Cortex of kidney (tissue), 1 donor: ENCODE results near the gene IL10.
"Not testable (repeated sequence)": the region's sequence is repeated elsewhere in the genome, so short reads cannot be mapped to it uniquely, and the experiment has no call there.

ENCODE experiments used
- DNase-seq: peaks from one replicate; lab custom pipeline; 2025; lab: John Stamatoyannopoulos, UW

The IL10 gene

GRCh38 chr1:206793620-206794019 lies 21.3 kb upstream of the IL10 start:
- no peak for DNase-seq

- DNase-seq: no peak
Measured at GRCh38 chr1:206792939-206793607, 20.8 kb upstream of the IL10 start.

- no peak for DNase-seq
Measured at GRCh38 chr1:206790502-206791250, 18.4 kb upstream of the IL10 start.

GRCh38 chr1:206788487-206789050 lies 16.3 kb upstream of the IL10 start:
- DNase-seq: no peak

- no peak for DNase-seq
Measured at GRCh38 chr1:206787891-206788290, 15.6 kb upstream of the IL10 start.

- DNase-seq: no peak
Measured at GRCh38 chr1:206786212-206786886, 14.1 kb upstream of the IL10 start.

DNA sequence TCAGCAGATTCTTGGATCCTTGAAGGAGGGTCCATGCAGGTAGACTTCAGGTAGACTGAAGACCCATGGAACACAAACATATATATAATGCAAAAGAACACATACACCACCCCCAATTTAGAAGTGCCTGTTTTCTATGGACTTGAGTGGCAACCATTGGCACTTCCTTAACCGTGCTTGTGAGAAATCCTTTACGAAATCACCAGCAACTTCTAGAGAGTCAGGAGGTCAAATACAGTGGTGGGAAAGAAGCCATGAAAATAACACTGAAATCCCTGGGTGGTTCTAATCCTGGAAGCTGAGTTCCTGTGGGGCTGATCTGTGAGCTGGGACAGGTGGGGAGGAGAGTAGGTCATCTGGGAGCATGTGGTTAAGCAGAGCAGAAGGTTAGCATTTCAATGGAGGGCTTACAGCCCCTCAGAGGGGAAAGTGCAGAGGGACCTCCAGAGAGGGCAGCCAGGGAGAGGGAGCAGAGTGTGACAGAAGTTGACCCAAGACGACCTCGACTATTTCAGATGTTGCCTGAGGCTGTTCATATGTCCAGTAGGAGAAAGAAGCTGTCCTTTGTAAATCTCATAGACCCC lies 13.0 kb upstream of the IL10 start:
- no peak for DNase-seq

GRCh38 chr1:206784471-206784903 lies 12.2 kb upstream of the IL10 start:
- DNase-seq: no peak

GRCh38 chr1:206783506-206783905 lies 11.2 kb upstream of the IL10 start:
- no peak for DNase-seq

DNA sequence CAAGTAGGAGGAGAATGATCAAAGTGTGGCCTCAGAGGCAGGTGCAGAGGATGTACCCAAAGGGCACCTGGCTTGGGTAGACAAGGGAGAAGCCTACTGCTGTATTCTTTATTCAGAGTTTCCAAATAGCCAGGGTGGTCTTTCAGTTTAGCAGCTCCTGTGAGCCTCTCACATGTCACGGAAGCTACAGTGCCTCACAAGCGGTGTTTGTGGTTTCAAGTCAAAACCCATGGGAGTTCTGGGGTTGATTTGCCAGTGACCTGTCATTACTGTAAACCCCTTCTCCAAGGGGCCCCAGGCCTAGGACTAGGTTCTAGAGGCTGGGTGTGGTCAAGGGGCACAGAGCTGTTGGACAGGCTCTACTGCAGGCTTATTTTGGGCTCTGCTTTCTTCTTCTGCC lies 10.2 kb upstream of the IL10 start:
- no peak for DNase-seq

DNA sequence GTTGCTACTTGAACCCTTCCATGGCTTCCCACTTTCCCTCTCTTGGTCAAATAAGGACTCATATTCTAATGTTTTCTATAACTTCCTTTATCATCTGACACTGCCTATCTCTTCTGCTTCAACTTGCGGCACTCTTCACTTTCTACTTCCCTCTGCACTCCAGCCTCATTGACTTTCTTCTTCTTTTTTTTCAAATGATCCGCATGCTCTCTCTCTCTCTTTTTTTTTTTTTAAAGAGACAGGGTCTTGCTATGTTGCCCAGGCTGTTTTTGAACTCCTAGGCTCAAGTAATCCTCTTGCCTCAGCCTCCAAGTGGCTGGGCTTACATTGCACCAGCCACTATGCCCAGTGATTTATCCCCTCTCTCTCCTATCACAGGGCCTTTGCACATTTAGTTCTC lies 7.3 kb upstream of the IL10 start:
- DNase-seq: no peak

- not testable (repeated sequence) for DNase-seq
Measured at GRCh38 chr1:206778911-206779310, 6.6 kb upstream of the IL10 start.

DNA sequence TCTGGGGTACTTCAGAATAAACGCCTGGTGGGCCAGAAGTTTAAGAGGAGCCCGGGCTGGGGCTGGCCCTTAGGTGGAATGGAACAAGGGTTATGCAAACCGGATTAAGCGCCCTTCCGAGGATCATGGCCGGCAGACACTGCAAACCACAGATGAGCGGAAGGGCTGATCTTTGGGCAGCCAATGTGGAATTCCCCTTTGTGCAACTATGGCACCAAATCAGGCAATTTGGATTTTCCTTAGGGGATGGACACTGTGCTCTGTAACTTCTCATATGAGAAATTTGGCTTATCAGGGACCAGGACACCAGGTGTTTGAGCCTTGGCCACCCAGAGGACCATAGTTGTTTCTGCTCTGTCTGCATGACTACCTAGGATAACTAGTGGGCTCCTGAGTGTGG lies 5.7 kb upstream of the IL10 start:
- DNase-seq: no peak

DNA sequence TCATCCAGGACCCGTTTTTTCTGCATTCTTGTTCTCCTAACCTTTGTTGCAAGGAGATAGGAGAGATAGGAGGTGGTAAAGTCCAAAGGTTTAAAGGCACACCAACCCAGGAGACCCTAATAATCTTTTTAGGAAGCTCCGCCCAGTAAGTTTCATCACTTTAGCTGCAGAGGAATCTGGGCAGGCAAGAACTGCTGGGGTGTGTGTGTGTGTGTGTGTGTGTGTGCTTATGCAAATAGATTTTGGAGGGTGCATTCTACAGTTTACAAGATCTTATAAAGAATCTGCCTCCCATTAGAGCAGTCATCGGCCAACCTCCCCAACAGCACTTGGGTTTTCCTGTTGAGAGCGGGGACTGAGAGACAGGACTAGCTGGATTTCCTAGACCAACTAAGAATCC lies 3.9 kb upstream of the IL10 start:
- DNase-seq: no peak

- no peak for DNase-seq
Measured at GRCh38 chr1:206774093-206774492, 1.8 kb upstream of the IL10 start.

GRCh38 chr1:206771338-206771692 lies 979 bp downstream of the IL10 start:
- DNase-seq: no peak

DNA sequence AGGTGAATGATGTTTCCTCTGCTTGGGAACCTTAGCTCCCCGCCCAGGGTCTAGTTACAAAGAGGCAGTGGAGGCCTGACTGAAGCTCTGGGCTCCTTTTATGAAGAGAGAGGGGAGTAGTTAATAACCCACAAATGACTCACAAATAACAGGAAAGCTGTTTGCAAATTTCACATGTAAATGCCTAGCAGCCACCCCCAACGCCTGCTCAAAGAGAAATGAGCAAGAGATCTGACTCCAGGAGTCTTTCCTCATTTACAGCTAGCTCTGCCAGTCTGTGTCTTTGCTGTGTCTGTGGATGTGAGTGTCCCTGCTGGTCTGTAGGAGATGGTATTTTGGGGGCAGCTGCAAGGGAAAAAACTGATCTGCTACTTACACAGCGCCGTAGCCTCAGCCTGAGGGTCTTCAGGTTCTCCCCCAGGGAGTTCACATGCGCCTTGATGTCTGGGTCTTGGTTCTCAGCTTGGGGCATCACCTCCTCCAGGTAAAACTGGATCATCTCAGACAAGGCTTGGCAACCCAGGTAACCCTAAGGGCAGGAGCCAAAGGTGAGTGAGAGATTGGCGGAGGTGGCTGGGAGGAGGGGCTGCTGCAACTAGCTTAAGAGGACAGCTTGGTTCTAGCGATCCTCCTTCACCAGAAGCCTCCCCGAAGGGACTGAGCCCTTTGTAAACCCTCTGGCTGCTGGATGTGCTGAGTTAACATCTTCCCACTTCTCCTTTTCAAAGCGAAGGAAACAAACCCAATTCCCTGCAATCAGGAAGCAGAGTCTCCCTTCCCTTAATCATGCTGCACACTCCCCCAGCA lies 1.6 kb downstream of the IL10 start, which contains the start of gene IL19:
Gene IL19, plus strand, starts transcription at position 243 of the 807 bp plus-strand sequence. CDS start 65,890 bp downstream, outside the sequence.
- DNase-seq: no peak

GRCh38 chr1:206769304-206769731 lies 3.0 kb downstream of the IL10 start:
- no peak for DNase-seq

DNA sequence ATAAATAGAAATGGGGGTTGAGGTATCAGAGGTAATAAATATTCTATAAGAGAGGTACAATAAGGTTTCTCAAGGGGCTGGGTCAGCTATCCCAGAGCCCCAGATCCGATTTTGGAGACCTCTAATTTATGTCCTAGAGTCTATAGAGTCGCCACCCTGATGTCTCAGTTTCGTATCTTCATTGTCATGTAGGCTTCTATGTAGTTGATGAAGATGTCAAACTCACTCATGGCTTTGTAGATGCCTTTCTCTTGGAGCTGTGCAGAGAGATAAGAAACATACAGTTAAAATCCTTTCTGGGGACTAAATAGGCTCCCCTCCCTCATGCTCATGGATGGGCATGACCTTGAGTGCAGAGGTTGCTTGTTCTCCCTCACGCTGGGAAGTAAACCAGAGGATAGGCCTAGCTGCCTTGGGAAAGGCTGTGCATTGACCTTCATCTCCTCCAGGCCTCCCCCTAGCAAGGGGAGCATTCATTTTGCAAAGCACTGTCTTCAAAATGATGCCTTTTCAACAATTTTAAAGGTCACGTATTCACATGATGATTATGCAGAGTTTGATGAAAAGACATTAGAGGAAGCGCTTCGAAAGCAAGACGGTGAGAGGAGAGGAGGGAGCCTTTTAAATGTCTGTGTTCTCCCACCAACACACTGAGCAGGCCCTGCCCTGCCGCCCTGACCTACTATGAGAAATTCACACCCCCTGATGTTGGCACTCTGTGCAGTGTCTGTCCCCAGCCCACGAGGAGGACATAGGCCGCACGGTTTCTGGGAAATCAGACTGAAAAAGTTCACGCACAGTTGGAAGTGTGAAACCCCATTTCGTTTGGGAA lies 3.6 kb downstream of the IL10 start:
- DNase-seq: no peak

GRCh38 chr1:206766251-206766856 lies 5.9 kb downstream of the IL10 start:
- DNase-seq: no peak
